HL-60 (cell line): ENCODE results near the gene C12orf56.

Experiments
- DNase-seq, 2 experiments: peaks; one replicate each; pipeline ENCODE4 v3.0.0-alpha.2; 2010 to 2020; ENCODE audit warnings: low read depth in 1 of 2, low spot score in 1 of 2
- H3K27ac ChIP-seq: fragments of 250-450 bp; sonication (Bioruptor Pico); replicated peaks from 2 replicates; pipeline ENCODE4 v1.5.1; 2020; ENCODE audit warnings: mild to moderate bottlenecking, moderate library complexity
- H3K27me3 ChIP-seq: fragments of 250-450 bp; sonication (Bioruptor Pico); 2 replicates; pipeline ENCODE4 v1.5.1; 2021; ENCODE audit warnings: mild to moderate bottlenecking, moderate library complexity; ENCODE audit not compliant: insufficient read depth, poor library complexity, severe bottlenecking
- H3K4me3 ChIP-seq: replicated peaks from 2 replicates; pipeline ENCODE4 v1.5.1; 2011; ENCODE audit warnings: mild to moderate bottlenecking, control low read depth, low read length; ENCODE audit not compliant: insufficient read depth
- GABPA ChIP-seq: IDR thresholded peaks from 2 replicates; pipeline ENCODE4 v1.6.1; 2012; ENCODE audit warnings: low read depth
- POLR2AphosphoS5 ChIP-seq: IDR thresholded peaks from 2 replicates; pipeline ENCODE4 v1.6.1; 2012; ENCODE audit warnings: low read depth
- SPI1 ChIP-seq: IDR thresholded peaks from 2 replicates; pipeline ENCODE4 v1.6.1; 2012; ENCODE audit warnings: low read depth, mild to moderate bottlenecking, borderline replicate concordance
- TF ChIP-seq, protein P1 (sequence below): IDR thresholded peaks from one replicate; pipeline ENCODE4 v1.5.1; 2011; ENCODE audit warnings: low read length, control low read depth, inconsistent platforms; ENCODE audit not compliant: insufficient read depth
- TF ChIP-seq, protein P2 (sequence below): IDR thresholded peaks from 2 replicates; pipeline ENCODE4 v1.6.1; 2012; ENCODE audit warnings: low read depth; ENCODE audit not compliant: insufficient replicate concordance

The C12orf56 gene

DNA sequence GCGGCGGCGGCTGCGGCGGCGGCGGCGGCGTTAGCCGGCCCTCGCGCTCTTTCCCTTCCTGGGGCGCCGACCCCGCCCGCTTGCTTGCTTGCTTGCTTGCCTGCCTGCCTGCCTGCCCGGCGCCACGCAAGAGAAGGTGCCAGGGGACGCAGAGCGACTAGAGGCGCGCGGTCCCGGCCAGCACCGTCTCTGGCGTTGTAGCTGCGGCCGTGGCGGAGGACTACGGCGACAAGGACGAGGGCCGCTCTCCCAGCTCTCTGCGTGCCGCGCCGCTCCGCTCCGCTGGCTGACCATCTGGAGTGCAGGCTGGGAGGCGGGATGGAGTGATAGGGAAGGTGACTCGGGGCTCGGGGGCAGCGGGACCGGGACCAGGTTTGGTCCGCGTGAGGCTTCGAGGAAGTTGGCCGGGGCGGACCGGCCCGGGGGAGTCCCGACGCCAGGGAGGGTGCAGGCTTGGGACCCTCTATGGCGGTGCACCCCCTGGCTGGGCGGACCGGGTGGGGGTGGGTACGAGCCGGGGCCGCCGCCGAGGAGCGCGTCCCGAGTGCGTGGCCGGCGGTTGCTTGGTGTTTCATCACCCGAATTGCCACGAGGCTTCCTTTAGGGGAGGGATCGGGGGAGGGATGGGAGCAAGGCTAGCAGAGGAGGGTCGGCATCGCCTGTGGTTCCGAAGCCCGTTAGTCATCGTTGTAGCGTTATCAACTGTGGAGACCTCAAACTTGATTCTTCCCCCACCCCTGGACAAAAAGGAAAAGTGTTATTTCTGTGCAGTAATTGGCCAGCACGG lies 14.1 kb upstream of the C12orf56 start:
- TF ChIP-seq, protein P1, sequence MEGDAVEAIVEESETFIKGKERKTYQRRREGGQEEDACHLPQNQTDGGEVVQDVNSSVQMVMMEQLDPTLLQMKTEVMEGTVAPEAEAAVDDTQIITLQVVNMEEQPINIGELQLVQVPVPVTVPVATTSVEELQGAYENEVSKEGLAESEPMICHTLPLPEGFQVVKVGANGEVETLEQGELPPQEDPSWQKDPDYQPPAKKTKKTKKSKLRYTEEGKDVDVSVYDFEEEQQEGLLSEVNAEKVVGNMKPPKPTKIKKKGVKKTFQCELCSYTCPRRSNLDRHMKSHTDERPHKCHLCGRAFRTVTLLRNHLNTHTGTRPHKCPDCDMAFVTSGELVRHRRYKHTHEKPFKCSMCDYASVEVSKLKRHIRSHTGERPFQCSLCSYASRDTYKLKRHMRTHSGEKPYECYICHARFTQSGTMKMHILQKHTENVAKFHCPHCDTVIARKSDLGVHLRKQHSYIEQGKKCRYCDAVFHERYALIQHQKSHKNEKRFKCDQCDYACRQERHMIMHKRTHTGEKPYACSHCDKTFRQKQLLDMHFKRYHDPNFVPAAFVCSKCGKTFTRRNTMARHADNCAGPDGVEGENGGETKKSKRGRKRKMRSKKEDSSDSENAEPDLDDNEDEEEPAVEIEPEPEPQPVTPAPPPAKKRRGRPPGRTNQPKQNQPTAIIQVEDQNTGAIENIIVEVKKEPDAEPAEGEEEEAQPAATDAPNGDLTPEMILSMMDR: no peak
- TF ChIP-seq SPI1 (no peak), POLR2AphosphoS5 (peak; percentile 96), GABPA (no peak)
- TF ChIP-seq, protein P2, sequence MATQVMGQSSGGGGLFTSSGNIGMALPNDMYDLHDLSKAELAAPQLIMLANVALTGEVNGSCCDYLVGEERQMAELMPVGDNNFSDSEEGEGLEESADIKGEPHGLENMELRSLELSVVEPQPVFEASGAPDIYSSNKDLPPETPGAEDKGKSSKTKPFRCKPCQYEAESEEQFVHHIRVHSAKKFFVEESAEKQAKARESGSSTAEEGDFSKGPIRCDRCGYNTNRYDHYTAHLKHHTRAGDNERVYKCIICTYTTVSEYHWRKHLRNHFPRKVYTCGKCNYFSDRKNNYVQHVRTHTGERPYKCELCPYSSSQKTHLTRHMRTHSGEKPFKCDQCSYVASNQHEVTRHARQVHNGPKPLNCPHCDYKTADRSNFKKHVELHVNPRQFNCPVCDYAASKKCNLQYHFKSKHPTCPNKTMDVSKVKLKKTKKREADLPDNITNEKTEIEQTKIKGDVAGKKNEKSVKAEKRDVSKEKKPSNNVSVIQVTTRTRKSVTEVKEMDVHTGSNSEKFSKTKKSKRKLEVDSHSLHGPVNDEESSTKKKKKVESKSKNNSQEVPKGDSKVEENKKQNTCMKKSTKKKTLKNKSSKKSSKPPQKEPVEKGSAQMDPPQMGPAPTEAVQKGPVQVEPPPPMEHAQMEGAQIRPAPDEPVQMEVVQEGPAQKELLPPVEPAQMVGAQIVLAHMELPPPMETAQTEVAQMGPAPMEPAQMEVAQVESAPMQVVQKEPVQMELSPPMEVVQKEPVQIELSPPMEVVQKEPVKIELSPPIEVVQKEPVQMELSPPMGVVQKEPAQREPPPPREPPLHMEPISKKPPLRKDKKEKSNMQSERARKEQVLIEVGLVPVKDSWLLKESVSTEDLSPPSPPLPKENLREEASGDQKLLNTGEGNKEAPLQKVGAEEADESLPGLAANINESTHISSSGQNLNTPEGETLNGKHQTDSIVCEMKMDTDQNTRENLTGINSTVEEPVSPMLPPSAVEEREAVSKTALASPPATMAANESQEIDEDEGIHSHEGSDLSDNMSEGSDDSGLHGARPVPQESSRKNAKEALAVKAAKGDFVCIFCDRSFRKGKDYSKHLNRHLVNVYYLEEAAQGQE: peak; percentile 48
- peak overlapping the region; percentile 98 for H3K27ac ChIP-seq
- DNase-seq: peak; percentile 57 to 86
- H3K4me3 ChIP-seq: peak overlapping the region; percentile 66
- no peaks in the 10 kb centered on the region for H3K27me3 ChIP-seq

DNA sequence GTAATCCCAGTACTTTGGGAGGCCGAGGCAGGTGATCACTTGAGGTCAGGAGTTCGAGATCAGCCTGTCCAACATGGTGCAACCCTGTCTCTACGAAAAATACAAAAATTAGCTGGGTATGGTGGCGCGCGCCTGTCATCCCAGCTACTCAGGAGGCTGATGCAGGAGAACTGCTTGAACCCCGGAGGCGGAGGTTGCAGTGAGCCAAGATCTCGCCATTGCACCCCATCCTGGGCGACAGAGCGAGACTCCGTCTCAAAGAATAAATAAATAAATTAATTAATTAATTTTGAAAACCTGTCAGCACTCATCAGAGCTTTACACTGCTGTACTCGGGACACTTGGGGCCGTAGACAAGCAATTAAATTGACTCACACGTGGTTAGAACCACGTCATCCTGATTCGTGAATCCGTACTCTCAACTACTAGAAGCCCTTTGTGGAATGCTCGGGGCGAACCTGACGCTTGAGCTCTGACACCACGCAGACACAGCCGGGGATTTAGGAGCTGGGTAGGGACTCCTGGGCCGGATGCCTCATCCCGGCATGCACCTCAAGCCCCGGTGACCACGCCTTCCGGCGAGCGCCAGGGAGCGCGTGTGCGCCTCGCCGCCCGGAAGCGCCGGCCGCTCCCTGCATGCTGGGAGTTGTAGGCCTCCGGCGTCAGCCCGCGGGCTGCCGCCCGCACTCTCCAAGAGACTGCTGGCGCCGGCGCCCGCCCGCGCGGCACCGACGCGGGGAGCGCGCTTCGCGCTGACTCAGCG lies 13.3 kb upstream of the C12orf56 start, which contains the start of gene XPOT:
Gene XPOT, plus strand, starts transcription at position 686 of the 763 bp plus-strand sequence. CDS start 5,644 bp downstream, outside the sequence.
- TF ChIP-seq SPI1 (no peak), POLR2AphosphoS5 (peak; percentile 86; the same call in 1 of the 2 replicates), GABPA (peak; percentile 54)
- peak within 1 kb of the TSS; percentile 66 for H3K4me3 ChIP-seq
- no peaks in the 10 kb centered on the region for H3K27me3 ChIP-seq
- peak within 1 kb of the TSS; percentile 98 for H3K27ac ChIP-seq
- DNase-seq: peak; percentile 93 to 95

DNA sequence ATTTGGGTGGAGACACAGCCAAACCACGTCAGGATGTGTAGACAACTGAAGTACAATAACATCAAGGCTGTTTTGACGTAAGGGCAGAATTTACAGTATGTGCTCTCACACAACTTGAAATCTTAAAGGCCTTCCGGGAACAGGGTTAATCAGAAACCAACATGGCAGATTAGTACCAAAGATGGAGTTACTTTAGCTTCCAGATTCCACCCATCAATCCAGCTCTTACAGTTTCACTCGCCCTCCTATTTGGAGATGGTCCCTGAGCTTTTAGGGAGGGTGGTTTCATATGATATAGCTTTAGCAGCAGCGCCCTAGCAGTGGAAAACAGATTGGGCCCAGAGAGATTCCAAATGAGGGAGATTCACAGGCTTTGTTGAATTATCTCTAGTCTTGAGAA lies 11.6 kb upstream of the C12orf56 start:
- H3K27me3 ChIP-seq: no peaks in the 10 kb centered on the region
- H3K4me3 ChIP-seq: no peak overlapping the region
- no peak overlapping the region for H3K27ac ChIP-seq
- TF ChIP-seq, protein P1: no peak
- no peak for TF ChIP-seq SPI1
- TF ChIP-seq, protein P2: no peak
- no peak for TF ChIP-seq POLR2AphosphoS5
- no peak for TF ChIP-seq GABPA
- DNase-seq: no peak

DNA sequence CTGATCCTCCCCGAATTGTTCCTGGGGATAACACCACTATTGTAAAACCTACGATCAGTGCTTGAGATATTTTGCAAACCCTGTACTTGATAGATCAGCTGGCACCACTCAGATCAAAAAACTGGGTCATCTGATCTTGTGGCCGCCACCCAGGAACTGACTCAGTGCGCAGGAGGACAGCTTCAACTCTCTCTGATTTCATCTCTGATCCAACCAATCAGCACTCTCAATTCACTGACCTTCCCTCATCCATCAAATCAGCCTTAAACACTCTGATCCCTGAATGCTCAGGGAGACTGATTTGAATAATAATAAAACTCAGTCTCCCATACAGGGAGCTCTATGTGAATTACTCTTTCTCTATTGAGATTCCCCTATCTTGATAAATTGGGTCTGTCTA lies 9.5 kb upstream of the C12orf56 start:
- Histone ChIP-seq H3K4me3 (no peak overlapping the region), H3K27me3 (no peaks in the 10 kb centered on the region), H3K27ac (no peak overlapping the region)
- DNase-seq: no peak
- TF ChIP-seq POLR2AphosphoS5 (no peak), SPI1 (no peak), GABPA (no peak)
- TF ChIP-seq, protein P1: no peak
- TF ChIP-seq, protein P2: no peak
